Astrocyte (in vitro differentiated cells and primary cell): ENCODE data around the gene OSBPL3. TPM values are rescaled to one million over a fixed set of nuclear protein-coding genes. Genes with fewer than 3 reads are reported as not detected.

Experiments used
- DNase-seq: peaks from one replicate; pipeline ENCODE4 v3.0.0-alpha.2; 2010; ENCODE audit warnings: low read depth
- FAIRE-seq: peaks from 2 replicates; lab custom pipeline; 2011; peaks lifted over from hg19 to GRCh38; lab: Jason Lieb, UNC
- H2AFZ ChIP-seq: 2 replicates; pipeline ENCODE4 v1.6.0; 2012; ENCODE audit warnings: low read depth, low read length, inconsistent platforms
- H3K27ac ChIP-seq: 2 replicates; pipeline ENCODE4 v1.5.1; 2011; ENCODE audit warnings: low read depth, low read length, inconsistent platforms
- H3K27me3 ChIP-seq: 2 replicates; pipeline ENCODE4 v1.6.0; 2011; ENCODE audit warnings: low read length, inconsistent platforms; ENCODE audit not compliant: insufficient read depth
- H3K36me3 ChIP-seq: 2 replicates; pipeline ENCODE4 v1.5.1; 2011; ENCODE audit warnings: low read length, inconsistent platforms; ENCODE audit not compliant: insufficient read depth
- H3K4me1 ChIP-seq: 2 replicates; pipeline ENCODE4 v1.5.1; 2011; ENCODE audit warnings: low read length, inconsistent platforms; ENCODE audit not compliant: insufficient read depth
- H3K4me2 ChIP-seq: 2 replicates; pipeline ENCODE4 v1.6.0; 2012; ENCODE audit warnings: low read length, inconsistent platforms
- H3K4me3 ChIP-seq: 2 replicates; pipeline ENCODE4 v1.5.1; 2011; ENCODE audit warnings: low read depth, mild to moderate bottlenecking, low read length, inconsistent platforms; ENCODE audit not compliant: insufficient read depth
- H3K79me2 ChIP-seq: 2 replicates; pipeline ENCODE4 v1.6.0; 2012; ENCODE audit warnings: mild to moderate bottlenecking, low read length, inconsistent platforms; ENCODE audit not compliant: insufficient read depth
- H3K9ac ChIP-seq: 2 replicates; pipeline ENCODE4 v1.6.0; 2012; ENCODE audit warnings: mild to moderate bottlenecking, low read length, inconsistent platforms
- H3K9me3 ChIP-seq: 2 replicates; pipeline ENCODE4 v1.5.1; 2012; ENCODE audit warnings: low read depth, mild to moderate bottlenecking, low read length, inconsistent platforms; ENCODE audit not compliant: insufficient read depth
- H4K20me1 ChIP-seq: 2 replicates; pipeline ENCODE4 v1.6.0; 2012; ENCODE audit warnings: low read length, inconsistent platforms; ENCODE audit not compliant: insufficient read depth
- H3K27ac Mint-ChIP-seq: one replicate; pipeline ENCODE4 v1.8.0; 2021; ENCODE audit warnings: mild to moderate bottlenecking, mixed read lengths; ENCODE audit not compliant: unreplicated experiment
- H3K27me3 Mint-ChIP-seq: one replicate; pipeline ENCODE4 v1.8.0; 2021; ENCODE audit warnings: low read depth, mixed read lengths; ENCODE audit not compliant: unreplicated experiment
- H3K36me3 Mint-ChIP-seq: one replicate; pipeline ENCODE4 v1.8.0; 2021; ENCODE audit warnings: low read depth, mixed read lengths; ENCODE audit not compliant: unreplicated experiment
- H3K4me1 Mint-ChIP-seq: one replicate; pipeline ENCODE4 v1.8.0; 2021; ENCODE audit warnings: low read depth, mixed read lengths; ENCODE audit not compliant: unreplicated experiment
- H3K4me3 Mint-ChIP-seq: one replicate; pipeline ENCODE4 v1.8.0; 2021; ENCODE audit warnings: mild to moderate bottlenecking, moderate library complexity, mixed read lengths; ENCODE audit not compliant: unreplicated experiment
- H3K9me3 Mint-ChIP-seq: one replicate; pipeline ENCODE4 v1.8.0; 2021; ENCODE audit warnings: mild to moderate bottlenecking, mixed read lengths; ENCODE audit not compliant: unreplicated experiment
- CTCF ChIP-seq: IDR thresholded peaks from 2 replicates; pipeline ENCODE4 v1.5.1; 2011; ENCODE audit warnings: low read depth, mild to moderate bottlenecking, inconsistent platforms, low read length, moderate library complexity; ENCODE audit not compliant: insufficient read depth
- EZH2 ChIP-seq: IDR thresholded peaks from 2 replicates; pipeline ENCODE4 v1.6.1; 2012; ENCODE audit warnings: mild to moderate bottlenecking, low read length, inconsistent platforms; ENCODE audit not compliant: insufficient read depth
- total RNA-seq: library from RNA; stranded (reverse); gene quantifications from 2 replicates; pipeline ENCODE4 v1.2.1, GENCODE V29; 2021

The OSBPL3 gene
- total RNA-seq, 1 donor from 2014 or later, result 62.9 TPM

DNA sequence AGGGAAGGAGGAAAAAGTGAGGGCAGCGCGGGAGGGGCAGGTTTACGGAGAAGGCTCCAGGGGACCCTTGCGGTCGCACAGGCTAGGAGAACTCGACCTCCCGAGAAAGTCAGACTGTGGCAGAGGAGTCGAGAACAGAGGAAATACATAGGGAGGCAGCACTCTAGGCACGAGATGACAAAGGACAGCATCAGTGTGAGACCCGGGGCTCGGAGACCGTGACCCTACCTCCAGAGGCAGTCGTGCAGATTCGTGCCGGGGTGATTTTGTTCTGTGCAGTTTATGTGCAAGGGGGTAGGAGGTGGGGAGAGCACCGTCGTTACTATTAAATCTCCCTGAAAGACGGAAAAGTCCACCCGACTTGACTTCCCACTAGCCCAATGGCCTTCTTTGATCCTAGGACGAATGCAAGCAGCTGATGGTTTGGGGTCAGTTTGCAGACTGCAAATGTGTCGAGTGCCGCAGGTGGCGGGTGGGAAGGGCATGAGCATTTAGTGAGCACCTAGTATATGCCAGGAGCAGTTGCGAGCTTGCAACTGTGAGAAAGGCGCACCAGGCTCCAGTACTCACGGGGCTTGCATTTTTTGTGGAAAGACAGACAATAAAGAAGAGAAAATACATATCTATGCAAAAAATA, 674 bp upstream of the OSBPL3 start:
- Histone ChIP-seq H3K4me3 (peak overlapping the region; percentile 69), H3K36me3 (no peaks in the 10 kb centered on the region), H3K9me3 (no peaks in the 10 kb centered on the region), H3K4me2 (peak overlapping the region; percentile 98), H3K4me1 (peaks cover 29% of the 10 kb centered on the region), H3K9ac (peak overlapping the region; percentile 90), H3K79me2 (peaks cover 42% of the 10 kb centered on the region), H4K20me1 (peaks cover 10% of the 10 kb centered on the region), H3K27me3 (no peaks in the 10 kb centered on the region), H2AFZ (peak overlapping the region; percentile 90), H3K27ac (peak overlapping the region; percentile 78)
- Mint-ChIP-seq H3K9me3 (no peaks in the 10 kb centered on the region), H3K36me3 (peaks cover 3% of the 10 kb centered on the region), H3K4me3 (peak overlapping the region; percentile 95), H3K4me1 (peaks cover 28% of the 10 kb centered on the region), H3K27me3 (peaks cover 2% of the 10 kb centered on the region), H3K27ac (peak overlapping the region; percentile 97)
- DNase-seq, result no peak
- no peak for TF ChIP-seq CTCF
- no peak for TF ChIP-seq EZH2
- no peak for FAIRE-seq

DNA sequence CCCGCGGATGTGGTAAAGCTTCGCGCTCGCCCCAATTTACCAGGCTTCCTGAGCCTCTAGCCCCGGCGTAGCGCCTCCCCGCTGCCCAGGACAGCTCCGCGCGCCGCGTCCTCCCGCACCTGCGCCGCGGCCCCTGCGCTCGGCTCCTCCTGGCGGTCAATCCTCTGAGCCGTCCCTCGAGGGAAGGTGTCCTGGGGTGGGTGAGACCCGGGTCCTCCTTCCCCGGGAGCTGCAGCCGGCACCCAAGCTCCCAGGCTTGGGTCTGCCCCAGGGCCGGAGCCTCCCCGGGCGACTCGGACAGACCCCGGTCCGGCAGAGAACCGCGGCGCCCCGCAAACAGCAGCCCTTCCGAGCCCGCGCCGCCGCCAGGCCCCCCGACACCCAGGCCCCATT, 512 bp downstream of the OSBPL3 start:
- peak overlapping the region; percentile 86 for H3K9ac ChIP-seq
- FAIRE-seq (no peak), DNase-seq (no peak)
- Mint-ChIP-seq H3K36me3 (peaks cover 3% of the 10 kb centered on the region), H3K4me3 (peak overlapping the region; percentile 97), H3K27ac (no peak overlapping the region), H3K9me3 (no peaks in the 10 kb centered on the region), H3K4me1 (peaks cover 35% of the 10 kb centered on the region), H3K27me3 (peaks cover 2% of the 10 kb centered on the region)
- H3K4me2 ChIP-seq, result peak overlapping the region; percentile 93
- peak; percentile 16 for TF ChIP-seq CTCF
- no peak for TF ChIP-seq EZH2
- peaks cover 54% of the 10 kb centered on the region for H3K79me2 ChIP-seq
- peak overlapping the region; percentile 75 for H3K4me3 ChIP-seq
- peaks cover 32% of the 10 kb centered on the region for H3K4me1 ChIP-seq
- H3K9me3 ChIP-seq, result no peaks in the 10 kb centered on the region
- H3K27me3 ChIP-seq, result no peaks in the 10 kb centered on the region
- peak overlapping the region; percentile 12 for H2AFZ ChIP-seq
- H3K27ac ChIP-seq, result peak overlapping the region; percentile 75
- peaks cover 10% of the 10 kb centered on the region for H4K20me1 ChIP-seq
- H3K36me3 ChIP-seq, result no peaks in the 10 kb centered on the region

DNA sequence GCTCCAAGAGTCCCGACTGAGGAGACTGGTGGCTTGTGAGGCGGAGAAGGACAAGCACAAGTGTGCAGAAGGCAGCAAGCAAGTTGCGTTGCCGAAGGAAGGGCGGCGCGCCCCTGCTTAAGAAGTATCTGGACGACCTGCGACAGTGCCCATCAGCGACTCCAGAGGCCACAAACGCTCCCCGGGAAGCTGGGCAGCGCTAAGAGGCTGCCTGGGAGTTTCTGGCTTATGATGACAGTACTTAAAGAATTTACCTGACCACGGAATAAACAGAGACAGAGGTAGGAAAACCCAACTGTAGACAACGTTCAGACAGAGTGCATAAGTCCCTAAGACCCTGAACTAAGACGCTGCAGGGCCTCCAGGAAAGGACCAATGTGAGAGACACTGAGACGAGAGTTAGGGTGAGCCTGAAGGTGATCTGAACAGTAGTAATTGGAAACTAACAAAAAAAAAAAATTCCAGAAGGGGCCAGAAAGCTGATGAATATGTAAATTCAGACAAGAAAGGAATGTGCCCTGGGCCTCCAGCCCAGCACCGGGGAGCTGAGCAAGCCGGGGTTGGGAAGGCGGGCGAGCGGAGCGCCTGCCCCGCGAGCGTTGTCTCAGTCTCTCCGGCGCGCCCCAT, 1.0 kb downstream of the OSBPL3 start:
- Histone ChIP-seq H3K79me2 (peaks cover 59% of the 10 kb centered on the region), H3K4me1 (peaks cover 32% of the 10 kb centered on the region), H2AFZ (peak overlapping the region; percentile 12), H3K9ac (peak overlapping the region; percentile 86), H3K4me3 (peak overlapping the region; percentile 75), H3K27me3 (no peaks in the 10 kb centered on the region), H4K20me1 (peaks cover 10% of the 10 kb centered on the region), H3K36me3 (no peaks in the 10 kb centered on the region), H3K4me2 (peak overlapping the region; percentile 93), H3K9me3 (no peaks in the 10 kb centered on the region), H3K27ac (peak overlapping the region; percentile 75)
- peak; percentile 60 for DNase-seq
- Mint-ChIP-seq H3K4me1 (peaks cover 38% of the 10 kb centered on the region), H3K36me3 (peaks cover 3% of the 10 kb centered on the region), H3K27me3 (peaks cover 2% of the 10 kb centered on the region), H3K4me3 (peak overlapping the region; percentile 97), H3K9me3 (no peaks in the 10 kb centered on the region), H3K27ac (peak overlapping the region; percentile 91)
- TF ChIP-seq EZH2 (no peak), CTCF (no peak)
- no peak for FAIRE-seq
